ENCODE data around the gene UHMK1.
A peak's percentile ranks its signal among the peaks of the same experiment; 100 is the strongest.
"Not testable (repeated sequence)": the region's sequence is repeated elsewhere in the genome, so short reads cannot be mapped to it uniquely, and the experiment has no call there.

UHMK1 gene

DNA sequence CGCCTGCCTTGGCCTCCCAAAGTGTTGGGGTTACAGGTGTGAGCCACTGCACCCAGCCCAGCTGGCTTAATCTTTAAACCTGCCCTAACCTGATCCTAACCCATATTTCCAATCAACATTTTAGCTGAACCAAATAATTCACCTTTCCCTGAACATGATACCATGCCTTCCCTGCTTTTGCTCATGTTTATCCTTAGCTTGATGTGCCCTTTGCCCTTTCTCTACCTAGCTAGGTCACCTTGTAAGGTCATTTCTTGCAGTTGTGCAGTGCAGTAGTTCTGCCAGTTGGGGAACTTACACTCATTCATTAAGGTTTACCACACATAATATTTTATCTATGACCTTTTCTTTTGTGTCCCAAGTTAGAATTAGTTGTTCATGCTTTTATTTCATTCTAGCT, 69.3 kb downstream of the UHMK1 start:
- no peak for DNase-seq

DNA sequence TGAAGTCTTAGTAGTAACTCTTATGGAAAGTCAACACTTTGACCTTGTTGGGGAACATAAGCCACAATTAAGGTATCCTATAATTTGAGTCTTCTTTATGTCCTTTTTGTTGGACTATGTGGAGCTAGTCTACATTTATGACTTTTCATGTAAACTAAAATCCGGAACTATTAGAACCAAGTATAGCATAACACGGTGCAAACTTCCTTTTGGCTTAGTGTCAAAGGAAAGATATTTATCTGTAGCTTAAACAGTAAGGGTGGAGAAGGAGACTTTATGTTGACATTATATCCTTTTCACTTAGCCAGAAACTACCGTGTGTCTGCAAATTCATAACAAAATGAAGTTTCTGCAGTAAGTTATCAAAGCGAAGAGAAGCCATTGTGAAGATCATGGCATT, 71.2 kb downstream of the UHMK1 start:
- DNase-seq = no peak

GRCh38 chr1:162570718-162571117, 73.1 kb downstream of the UHMK1 start:
- peak in 1 of 2 donors; percentile 3 for DNase-seq

DNA sequence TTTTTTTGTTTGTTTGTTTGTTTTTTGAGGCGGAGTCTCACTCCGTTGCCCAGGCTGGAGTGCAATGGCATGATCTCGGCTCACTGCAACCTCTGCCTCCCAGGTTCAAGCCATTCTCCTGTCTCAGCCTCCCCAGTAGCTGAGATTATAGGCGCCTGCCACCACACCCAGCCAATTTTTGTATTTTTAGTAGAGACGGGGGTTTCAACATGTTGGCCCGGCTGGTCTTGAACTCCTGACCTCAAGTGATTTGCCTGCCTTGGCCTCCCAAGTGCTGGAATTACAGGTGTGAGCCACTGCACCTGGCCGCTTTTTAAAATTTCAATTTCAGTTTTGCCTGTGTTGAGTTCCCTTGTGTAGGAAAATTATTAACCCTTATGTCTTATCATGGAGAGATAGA, 73.5 kb downstream of the UHMK1 start:
- not testable (repeated sequence) for DNase-seq

DNA sequence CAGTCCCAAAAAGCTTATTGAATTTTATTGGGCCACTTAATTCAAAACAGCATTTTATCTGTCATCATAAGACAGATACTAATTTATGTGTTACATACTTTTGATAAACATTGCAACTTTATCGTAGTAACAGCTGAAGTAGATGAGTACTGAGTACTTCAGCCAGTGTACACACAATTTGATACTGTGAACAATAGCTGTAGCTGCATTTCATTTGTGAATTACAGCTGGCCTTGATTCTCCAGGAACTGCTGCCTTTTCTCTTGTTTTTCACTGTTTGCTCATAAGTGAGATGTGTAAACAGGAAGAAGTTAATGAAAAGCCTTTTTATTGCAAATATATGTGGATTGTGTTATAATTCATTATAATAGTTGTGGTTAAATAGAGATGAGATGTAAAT, 74.1 kb downstream of the UHMK1 start:
- no peak for DNase-seq

DNA sequence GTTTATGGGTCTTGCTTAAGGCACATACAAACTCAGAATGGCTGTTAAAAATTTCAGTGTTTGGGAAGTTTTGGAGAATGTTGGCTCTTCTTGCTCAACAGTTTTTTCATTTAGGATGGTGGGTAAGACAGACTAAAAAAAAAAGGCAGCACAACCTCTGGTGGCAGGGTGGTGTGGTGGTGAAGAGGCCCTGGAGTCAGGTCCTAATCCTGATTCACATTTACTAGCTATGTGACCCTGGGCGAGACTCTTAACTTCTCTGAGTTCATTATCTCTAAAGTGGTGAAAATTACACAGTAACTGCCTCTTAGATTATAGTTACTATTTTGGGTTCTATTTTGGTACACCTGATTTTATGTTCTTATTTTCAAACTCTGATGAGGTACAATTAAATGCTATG, 75.5 kb downstream of the UHMK1 start:
- no peak for DNase-seq

DNA sequence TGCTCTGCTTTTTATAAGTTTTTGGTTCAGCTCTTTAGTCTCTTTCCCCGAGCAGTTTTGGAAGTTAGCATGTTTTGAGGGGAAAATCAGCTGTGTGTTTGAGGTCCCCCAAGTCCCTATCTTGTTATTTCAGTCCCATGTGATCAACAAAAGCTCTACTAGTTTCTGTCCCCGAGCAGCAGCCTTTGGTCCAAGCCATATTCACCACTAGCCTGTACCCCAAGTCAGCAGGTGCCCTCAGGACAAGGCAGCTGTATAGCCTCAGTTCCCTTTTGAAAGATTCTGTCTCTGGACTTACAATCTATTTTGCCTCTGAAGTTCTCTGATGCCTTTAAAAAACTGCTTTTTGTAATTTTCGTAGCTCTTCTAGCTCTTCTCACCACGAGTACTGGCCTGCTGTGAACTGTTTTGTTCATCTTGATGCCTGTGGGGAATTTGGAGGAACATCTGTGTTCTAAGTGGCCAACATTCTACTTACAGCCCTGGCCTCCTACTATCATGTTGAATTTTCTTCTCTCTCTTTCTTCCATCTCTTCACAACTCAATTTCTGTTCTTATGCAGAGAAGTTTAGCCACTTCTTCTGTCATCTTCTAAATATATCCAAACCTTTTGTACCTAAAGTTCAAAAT, 80.6 kb downstream of the UHMK1 start:
- no peak for DNase-seq

- no peak for DNase-seq
Observed at GRCh38 chr1:162578936-162579335, 81.3 kb downstream of the UHMK1 start.
